ENCODE measurements around the gene NSMF. TPM values are rescaled to one million over a fixed set of nuclear protein-coding genes. Genes with fewer than 3 reads are reported as not detected.
A peak's percentile ranks its signal among the peaks of the same experiment; 100 is the strongest.

NSMF gene
- total and polyA plus RNA-seq, 2 donors (not counting 3 experiments of a cell fraction or from before 2014, with no cell fraction given), result 43.3 to 53.7 TPM

- H3K4me3 ChIP-seq (replicated peaks in 1 of 3; ENCODE audit: insufficient read depth in 1 of 3, low read depth in 1 of 3, low read length in 3 of 3), result no peak overlapping the region
- dilution Hi-C loops (cut with MboI; ENCODE audit: extremely low pct_ligation_motif_present, low sequenced_read_pairs) (no loop called here), intact Hi-C loops (cut with micrococcal nuclease) (no loop called here)
- no TSS peak for BruUV-seq (replicated peaks)
- H2AFZ ChIP-seq (ENCODE audit: low read depth, low read length), result no peak overlapping the region
- ChIA-PET CTCF (no interaction called here), POLR2A (no interaction called here)
- FAIRE-seq, result no peak
- peak; percentile 33 for DNase-seq (ENCODE audit: low read depth, low spot score)
- peaks cover 2% of the 10 kb centered on the region in 2 experiments for H3K27me3 ChIP-seq (ENCODE audit: control insufficient read depth in 2 of 2, insufficient read depth in 2 of 2, low read length in 2 of 2)
- H3K27ac ChIP-seq (ENCODE audit: insufficient read depth, low read depth, low read length), result no peak overlapping the region
- H3K4me2 ChIP-seq (ENCODE audit: insufficient read depth, low read length), result no peak overlapping the region
- no peaks in the 10 kb centered on the region for H3K9me1 ChIP-seq (replicated peaks; ENCODE audit: control insufficient read depth, extremely low read depth, insufficient read depth, low read length)
- no peak for TF ChIP-seq EZH2 (IDR thresholded peaks at IDR 0.05; ENCODE audit: borderline replicate concordance, low read depth, low read length, severe bottlenecking)
- TF ChIP-seq GATA2 (IDR thresholded peaks at IDR 0.05; ENCODE audit: insufficient read depth, insufficient read length, low read depth, low read length), result no peak
- TF ChIP-seq MAX (IDR thresholded peaks at IDR 0.05; ENCODE audit: insufficient read depth, insufficient read length), result no peak
- no peak for TF ChIP-seq JUN (IDR thresholded peaks at IDR 0.05; ENCODE audit: borderline replicate concordance, insufficient read depth, insufficient read length, low read depth)
- no peak for TF ChIP-seq POLR2AphosphoS5 (IDR thresholded peaks at IDR 0.05; ENCODE audit: insufficient read depth, low read depth, low read length)
- no peak for TF ChIP-seq FOS (IDR thresholded peaks at IDR 0.05; ENCODE audit: borderline replicate concordance, insufficient read depth, low read length)
- no peak for TF ChIP-seq POLR2A (IDR thresholded peaks at IDR 0.05; ENCODE audit: low read depth, low read length)
- TF ChIP-seq CTCF (IDR thresholded peaks at IDR 0.05; ENCODE audit: extremely low read depth in 1 of 2, insufficient read depth in 1 of 2, low read depth in 1 of 2, low read length in 2 of 2), result no peak
- no peak for TF ChIP-seq MYC (IDR thresholded peaks at IDR 0.05; ENCODE audit: low read depth, low read length)
- H3K9me3 ChIP-seq (replicated peaks; ENCODE audit: control insufficient read depth, insufficient read depth, low read length), result no peaks in the 10 kb centered on the region
- H3K9ac ChIP-seq (replicated peaks; ENCODE audit: extremely low read depth, insufficient read depth, low read length), result no peak overlapping the region
- peaks cover 4% of the 10 kb centered on the region for H3K4me1 ChIP-seq (ENCODE audit: control insufficient read depth, extremely low read depth, insufficient read depth, low read length)
- H4K20me1 ChIP-seq (replicated peaks; ENCODE audit: control insufficient read depth, extremely low read depth, insufficient read depth, low read length), result no peaks in the 10 kb centered on the region
- no peaks in the 10 kb centered on the region for H3K36me3 ChIP-seq (ENCODE audit: control insufficient read depth in 2 of 2, extremely low read depth in 1 of 2, insufficient read depth in 2 of 2, low read length in 2 of 2)
- no peaks in the 10 kb centered on the region for H3K79me2 ChIP-seq (ENCODE audit: control insufficient read depth, insufficient read depth, low read length)
Measured at GRCh38 chr9:137470785-137471184, 11.7 kb upstream of the NSMF start.
